K562 (cell line): ENCODE results near the gene PGBD1. TPM values are rescaled to one million over a fixed set of nuclear protein-coding genes. Genes with fewer than 3 reads are reported as not detected.

ENCODE experiments used
- CEBPG ChIP-seq, 3 experiments: fragments of 200-800 bp in 1 of 3; sonication (Bioruptor generic) in 1 of 3; sonication (generic) in 1 of 3; formaldehyde crosslinking in 1 of 3; IDR thresholded peaks in 2 of 3; conservative IDR thresholded peaks in 1 of 3; 2 replicates each; pipeline versions ENCODE4 v1.6.1 to v1.8.0; 2016 to 2022; ENCODE audit warnings: missing compliant biosample characterization in 2 of 3, missing genetic modification characterization in 2 of 3, mild to moderate bottlenecking in 1 of 3, missing genetic modification reagents in 1 of 3
- EP400 ChIP-seq: fragments of 450-650 bp; IDR thresholded peaks from 2 replicates; pipeline ENCODE4 v1.6.1; 2017; ENCODE audit warnings: antibody characterized with exemption, mild to moderate bottlenecking, moderate library complexity
- MCM3 ChIP-seq: fragments of 450-650 bp; IDR thresholded peaks from 2 replicates; pipeline ENCODE4 v1.6.1; 2016
- NCOR1 ChIP-seq: fragments of 450-650 bp; IDR thresholded peaks from 2 replicates; pipeline ENCODE4 v1.6.1; 2016; ENCODE audit warnings: mild to moderate bottlenecking, moderate library complexity
- NFIX ChIP-seq: fragments of 250-450 bp; sonication (Bioruptor Pico); IDR thresholded peaks from 2 replicates; pipeline ENCODE4 v1.4.0; 2020; ENCODE audit warnings: low read depth, mild to moderate bottlenecking, moderate library complexity
- POLR2A ChIP-seq: fragments of 450-650 bp; conservative IDR thresholded peaks from 2 replicates; pipeline ENCODE4 v1.6.1; 2016
- POLR2AphosphoS5 ChIP-seq: IDR thresholded peaks from 2 replicates; pipeline ENCODE4 v1.6.1; 2011; ENCODE audit warnings: mild to moderate bottlenecking, low read depth, low read length, moderate library complexity; ENCODE audit not compliant: control insufficient read depth, insufficient read depth
- PPARD ChIP-seq: fragments of 250-450 bp; sonication (Bioruptor Pico); IDR thresholded peaks from 2 replicates; pipeline ENCODE4 v1.8.0; 2022; ENCODE audit warnings: inconsistent platforms, mild to moderate bottlenecking, moderate library complexity
- SETDB1 ChIP-seq: IDR thresholded peaks from one replicate; pipeline ENCODE4 v1.6.1; 2012; ENCODE audit warnings: low read length, control low read depth, inconsistent platforms
- SIN3A ChIP-seq, 2 experiments: fragments of 150-350 bp in 1 of 2; IDR thresholded peaks; 2 replicates each; pipeline ENCODE4 v1.6.1; 2011 to 2016; ENCODE audit warnings: borderline replicate concordance in 2 of 2, low read depth in 2 of 2, low read length in 2 of 2, mild to moderate bottlenecking in 2 of 2, moderate library complexity in 2 of 2; ENCODE audit not compliant: control insufficient read depth in 1 of 2
- XRCC4 ChIP-seq: IDR thresholded peaks from one replicate; pipeline ENCODE4 v1.6.1; 2011; ENCODE audit not compliant: insufficient read depth, insufficient read length; ENCODE audit errors: extremely low read depth
- ZNF507 ChIP-seq: conservative IDR thresholded peaks from 2 replicates; pipeline ENCODE4 v1.6.1; 2017; ENCODE audit warnings: missing genetic modification characterization, missing compliant biosample characterization
- polyA plus RNA-seq, 8 experiments: library from polyadenylated mRNA; depleted of rRNA in 4 of 8; stranded (reverse) in 5 of 8; unstranded in 3 of 8; fragments of >200 nt; fragmentation: Nextera tagmentation in 2 of 8; fragmentation: Illumina TruSeq in 1 of 8; extraction: Ambion mirVana in 2 of 8; extraction: Trizol in 1 of 8; gene quantifications; 2 replicates each; pipeline versions ENCODE4 v1.2.1 to v1.2.3, GENCODE V29; 2011 to 2014; ENCODE audit warnings: inconsistent platforms in 1 of 8, missing spikeins in 1 of 8
- total RNA-seq, 7 experiments: library from RNA; depleted of rRNA in 6 of 7; stranded (reverse); fragments of >200 nt in 6 of 7; fragmentation: Illumina TruSeq in 2 of 7; extraction: Trizol in 2 of 7; gene quantifications; 2 replicates each; pipeline versions ENCODE4 v1.2.1 to v1.2.3, GENCODE V29; 2011 to 2021; ENCODE audit warnings: low replicate concordance in 1 of 7
- TF ChIP-seq, protein P1 (sequence below): sonication (generic); formaldehyde crosslinking; IDR thresholded peaks from 2 replicates; pipeline ENCODE4 v1.9.0; 2022; ENCODE audit warnings: mild to moderate bottlenecking, missing genetic modification reagents
- TF ChIP-seq, protein P2 (sequence below): sonication (generic); formaldehyde crosslinking; IDR thresholded peaks from 2 replicates; pipeline ENCODE4 v1.4.0; 2020; ENCODE audit warnings: mild to moderate bottlenecking, missing genetic modification reagents
- TF ChIP-seq, protein P3 (sequence below): fragments of 250-450 bp; sonication (Bioruptor Pico); IDR thresholded peaks from 2 replicates; pipeline ENCODE4 v1.8.0; 2022; ENCODE audit warnings: moderate library complexity, mild to moderate bottlenecking, inconsistent platforms
- TF ChIP-seq, protein P4 (sequence below): fragments of 450-650 bp; formaldehyde crosslinking; conservative IDR thresholded peaks from 2 replicates; pipeline ENCODE4 v1.4.0; 2022; ENCODE audit warnings: mild to moderate bottlenecking, missing genetic modification characterization
- TF ChIP-seq, protein P5 (sequence below): fragments of 450-650 bp; IDR thresholded peaks from 2 replicates; pipeline ENCODE4 v1.6.1; 2017; ENCODE audit warnings: antibody characterized with exemption, mild to moderate bottlenecking

The PGBD1 gene
- total and polyA plus RNA-seq, 9 of the 15 experiments (the other 6 are each of a cell fraction or from before 2014, with no cell fraction given): 3.3 to 9.0 (median 7.3) TPM

DNA sequence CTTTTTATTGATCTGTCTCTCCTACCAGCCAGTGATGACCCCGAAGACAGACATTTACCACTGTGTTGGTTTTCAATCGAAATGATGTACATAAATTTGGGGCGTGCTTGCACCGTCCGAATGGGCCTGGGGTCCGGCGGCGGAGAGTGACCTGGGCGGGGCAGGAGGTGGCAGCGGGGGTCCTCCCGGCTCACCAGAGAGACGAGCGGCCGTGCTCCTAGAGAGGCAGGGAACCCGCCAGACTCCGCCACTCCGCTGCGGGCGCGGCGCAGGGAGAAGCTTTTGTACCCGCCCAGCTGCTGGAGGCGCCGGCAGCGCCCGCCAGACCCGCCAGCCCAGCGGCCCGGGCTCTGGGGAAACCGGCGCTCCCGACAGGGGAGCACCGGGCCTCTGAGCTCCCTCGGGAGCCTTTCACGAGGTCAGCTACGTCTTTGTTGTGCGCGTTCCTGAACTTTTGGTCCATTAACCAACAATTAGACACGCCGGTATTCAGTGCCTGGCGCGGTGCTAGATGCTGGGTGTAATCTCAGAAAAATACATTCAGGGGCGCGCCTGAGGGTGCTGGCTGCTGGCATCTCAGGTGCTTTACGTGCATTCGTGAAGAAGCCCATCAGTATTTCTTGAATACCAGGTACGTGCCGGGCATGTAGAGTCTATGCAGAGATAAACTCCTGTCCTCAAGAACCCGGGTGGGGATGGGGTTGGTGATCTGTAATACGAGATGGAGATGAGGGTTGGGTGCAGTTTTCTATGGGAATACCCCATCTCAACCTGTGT is at the start of gene PGBD1 (continued):
- TF ChIP-seq, protein P1, sequence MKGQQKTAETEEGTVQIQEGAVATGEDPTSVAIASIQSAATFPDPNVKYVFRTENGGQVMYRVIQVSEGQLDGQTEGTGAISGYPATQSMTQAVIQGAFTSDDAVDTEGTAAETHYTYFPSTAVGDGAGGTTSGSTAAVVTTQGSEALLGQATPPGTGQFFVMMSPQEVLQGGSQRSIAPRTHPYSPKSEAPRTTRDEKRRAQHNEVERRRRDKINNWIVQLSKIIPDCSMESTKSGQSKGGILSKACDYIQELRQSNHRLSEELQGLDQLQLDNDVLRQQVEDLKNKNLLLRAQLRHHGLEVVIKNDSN: no peak
- peak; percentile 65 to 93; a peak in 2 of 4 replicates for TF ChIP-seq SIN3A (IDR thresholded peaks at IDR 0.05; ENCODE audit: borderline replicate concordance in 2 of 2, control insufficient read depth in 1 of 2, low read depth in 2 of 2, low read length in 2 of 2)
- peak; percentile 55 for TF ChIP-seq EP400
- no peak for TF ChIP-seq CEBPG (CRISPR knock-in tag; IDR thresholded peaks at IDR 0.05)
- TF ChIP-seq CEBPG (tag; conservative IDR thresholded peaks at IDR 0.05 in 1 of 2, IDR thresholded peaks at IDR 0.05 in 1 of 2): no peak
- TF ChIP-seq MCM3: no peak
- TF ChIP-seq, protein P2, sequence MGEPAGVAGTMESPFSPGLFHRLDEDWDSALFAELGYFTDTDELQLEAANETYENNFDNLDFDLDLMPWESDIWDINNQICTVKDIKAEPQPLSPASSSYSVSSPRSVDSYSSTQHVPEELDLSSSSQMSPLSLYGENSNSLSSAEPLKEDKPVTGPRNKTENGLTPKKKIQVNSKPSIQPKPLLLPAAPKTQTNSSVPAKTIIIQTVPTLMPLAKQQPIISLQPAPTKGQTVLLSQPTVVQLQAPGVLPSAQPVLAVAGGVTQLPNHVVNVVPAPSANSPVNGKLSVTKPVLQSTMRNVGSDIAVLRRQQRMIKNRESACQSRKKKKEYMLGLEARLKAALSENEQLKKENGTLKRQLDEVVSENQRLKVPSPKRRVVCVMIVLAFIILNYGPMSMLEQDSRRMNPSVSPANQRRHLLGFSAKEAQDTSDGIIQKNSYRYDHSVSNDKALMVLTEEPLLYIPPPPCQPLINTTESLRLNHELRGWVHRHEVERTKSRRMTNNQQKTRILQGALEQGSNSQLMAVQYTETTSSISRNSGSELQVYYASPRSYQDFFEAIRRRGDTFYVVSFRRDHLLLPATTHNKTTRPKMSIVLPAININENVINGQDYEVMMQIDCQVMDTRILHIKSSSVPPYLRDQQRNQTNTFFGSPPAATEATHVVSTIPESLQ (CRISPR knock-in tag): no peak
- TF ChIP-seq POLR2A: peak; percentile 82
- TF ChIP-seq XRCC4: no peak
- no peak for TF ChIP-seq ZNF507 (tag)
- TF ChIP-seq PPARD (CRISPR knock-in tag): no peak
- TF ChIP-seq POLR2AphosphoS5: peak; percentile 50; the same call in 1 of the 2 replicates
- TF ChIP-seq, protein P3, sequence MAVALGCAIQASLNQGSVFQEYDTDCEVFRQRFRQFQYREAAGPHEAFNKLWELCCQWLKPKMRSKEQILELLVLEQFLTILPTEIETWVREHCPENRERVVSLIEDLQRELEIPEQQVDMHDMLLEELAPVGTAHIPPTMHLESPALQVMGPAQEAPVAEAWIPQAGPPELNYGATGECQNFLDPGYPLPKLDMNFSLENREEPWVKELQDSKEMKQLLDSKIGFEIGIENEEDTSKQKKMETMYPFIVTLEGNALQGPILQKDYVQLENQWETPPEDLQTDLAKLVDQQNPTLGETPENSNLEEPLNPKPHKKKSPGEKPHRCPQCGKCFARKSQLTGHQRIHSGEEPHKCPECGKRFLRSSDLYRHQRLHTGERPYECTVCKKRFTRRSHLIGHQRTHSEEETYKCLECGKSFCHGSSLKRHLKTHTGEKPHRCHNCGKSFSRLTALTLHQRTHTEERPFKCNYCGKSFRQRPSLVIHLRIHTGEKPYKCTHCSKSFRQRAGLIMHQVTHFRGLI (CRISPR knock-in tag): no peak
- no peak for TF ChIP-seq SETDB1
- TF ChIP-seq, protein P4, sequence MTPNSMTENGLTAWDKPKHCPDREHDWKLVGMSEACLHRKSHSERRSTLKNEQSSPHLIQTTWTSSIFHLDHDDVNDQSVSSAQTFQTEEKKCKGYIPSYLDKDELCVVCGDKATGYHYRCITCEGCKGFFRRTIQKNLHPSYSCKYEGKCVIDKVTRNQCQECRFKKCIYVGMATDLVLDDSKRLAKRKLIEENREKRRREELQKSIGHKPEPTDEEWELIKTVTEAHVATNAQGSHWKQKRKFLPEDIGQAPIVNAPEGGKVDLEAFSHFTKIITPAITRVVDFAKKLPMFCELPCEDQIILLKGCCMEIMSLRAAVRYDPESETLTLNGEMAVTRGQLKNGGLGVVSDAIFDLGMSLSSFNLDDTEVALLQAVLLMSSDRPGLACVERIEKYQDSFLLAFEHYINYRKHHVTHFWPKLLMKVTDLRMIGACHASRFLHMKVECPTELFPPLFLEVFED (CRISPR knock-in tag): no peak
- TF ChIP-seq NFIX (CRISPR knock-in tag): no peak
- TF ChIP-seq, protein P5, sequence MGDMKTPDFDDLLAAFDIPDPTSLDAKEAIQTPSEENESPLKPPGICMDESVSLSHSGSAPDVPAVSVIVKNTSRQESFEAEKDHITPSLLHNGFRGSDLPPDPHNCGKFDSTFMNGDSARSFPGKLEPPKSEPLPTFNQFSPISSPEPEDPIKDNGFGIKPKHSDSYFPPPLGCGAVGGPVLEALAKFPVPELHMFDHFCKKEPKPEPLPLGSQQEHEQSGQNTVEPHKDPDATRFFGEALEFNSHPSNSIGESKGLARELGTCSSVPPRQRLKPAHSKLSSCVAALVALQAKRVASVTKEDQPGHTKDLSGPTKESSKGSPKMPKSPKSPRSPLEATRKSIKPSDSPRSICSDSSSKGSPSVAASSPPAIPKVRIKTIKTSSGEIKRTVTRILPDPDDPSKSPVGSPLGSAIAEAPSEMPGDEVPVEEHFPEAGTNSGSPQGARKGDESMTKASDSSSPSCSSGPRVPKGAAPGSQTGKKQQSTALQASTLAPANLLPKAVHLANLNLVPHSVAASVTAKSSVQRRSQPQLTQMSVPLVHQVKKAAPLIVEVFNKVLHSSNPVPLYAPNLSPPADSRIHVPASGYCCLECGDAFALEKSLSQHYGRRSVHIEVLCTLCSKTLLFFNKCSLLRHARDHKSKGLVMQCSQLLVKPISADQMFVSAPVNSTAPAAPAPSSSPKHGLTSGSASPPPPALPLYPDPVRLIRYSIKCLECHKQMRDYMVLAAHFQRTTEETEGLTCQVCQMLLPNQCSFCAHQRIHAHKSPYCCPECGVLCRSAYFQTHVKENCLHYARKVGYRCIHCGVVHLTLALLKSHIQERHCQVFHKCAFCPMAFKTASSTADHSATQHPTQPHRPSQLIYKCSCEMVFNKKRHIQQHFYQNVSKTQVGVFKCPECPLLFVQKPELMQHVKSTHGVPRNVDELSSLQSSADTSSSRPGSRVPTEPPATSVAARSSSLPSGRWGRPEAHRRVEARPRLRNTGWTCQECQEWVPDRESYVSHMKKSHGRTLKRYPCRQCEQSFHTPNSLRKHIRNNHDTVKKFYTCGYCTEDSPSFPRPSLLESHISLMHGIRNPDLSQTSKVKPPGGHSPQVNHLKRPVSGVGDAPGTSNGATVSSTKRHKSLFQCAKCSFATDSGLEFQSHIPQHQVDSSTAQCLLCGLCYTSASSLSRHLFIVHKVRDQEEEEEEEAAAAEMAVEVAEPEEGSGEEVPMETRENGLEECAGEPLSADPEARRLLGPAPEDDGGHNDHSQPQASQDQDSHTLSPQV: no peak
- TF ChIP-seq NCOR1: 0 out of 2 replicates have a peak, but pooled peaks have one; percentile 2
